Nephron progenitor cell (in vitro differentiated cells): Measurements from ENCODE around the gene RNF220.
A peak's percentile ranks its signal among the peaks of the same experiment; 100 is the strongest.

ENCODE experiments used
- DNase-seq: peaks from one replicate; pipeline ENCODE4 v3.0.0; 2021
- H3K27ac Mint-ChIP-seq: 2 replicates; pipeline ENCODE4 v1.8.0; 2021; ENCODE audit warnings: mild to moderate bottlenecking, moderate library complexity, mixed read lengths
- H3K27me3 Mint-ChIP-seq: 2 replicates; pipeline ENCODE4 v1.8.0; 2021; ENCODE audit warnings: mild to moderate bottlenecking, low read depth, mixed read lengths; ENCODE audit not compliant: poor library complexity
- H3K36me3 Mint-ChIP-seq: 2 replicates; pipeline ENCODE4 v1.8.0; 2021; ENCODE audit warnings: low read depth, mixed read lengths
- H3K4me1 Mint-ChIP-seq: 2 replicates; pipeline ENCODE4 v1.8.0; 2021; ENCODE audit warnings: mixed read lengths
- H3K4me3 Mint-ChIP-seq: 2 replicates; pipeline ENCODE4 v1.8.0; 2021; ENCODE audit warnings: mild to moderate bottlenecking, moderate library complexity, mixed read lengths
- H3K9me3 Mint-ChIP-seq: 2 replicates; pipeline ENCODE4 v1.8.0; 2021; ENCODE audit warnings: mild to moderate bottlenecking, moderate library complexity, mixed read lengths
- TF ChIP-seq, protein P1 (sequence below): fragments of 200-600 bp; sonication (generic); IDR thresholded peaks from 2 replicates; pipeline ENCODE4 v1.5.0; 2021; ENCODE audit warnings: antibody characterized with exemption

Gene RNF220

DNA sequence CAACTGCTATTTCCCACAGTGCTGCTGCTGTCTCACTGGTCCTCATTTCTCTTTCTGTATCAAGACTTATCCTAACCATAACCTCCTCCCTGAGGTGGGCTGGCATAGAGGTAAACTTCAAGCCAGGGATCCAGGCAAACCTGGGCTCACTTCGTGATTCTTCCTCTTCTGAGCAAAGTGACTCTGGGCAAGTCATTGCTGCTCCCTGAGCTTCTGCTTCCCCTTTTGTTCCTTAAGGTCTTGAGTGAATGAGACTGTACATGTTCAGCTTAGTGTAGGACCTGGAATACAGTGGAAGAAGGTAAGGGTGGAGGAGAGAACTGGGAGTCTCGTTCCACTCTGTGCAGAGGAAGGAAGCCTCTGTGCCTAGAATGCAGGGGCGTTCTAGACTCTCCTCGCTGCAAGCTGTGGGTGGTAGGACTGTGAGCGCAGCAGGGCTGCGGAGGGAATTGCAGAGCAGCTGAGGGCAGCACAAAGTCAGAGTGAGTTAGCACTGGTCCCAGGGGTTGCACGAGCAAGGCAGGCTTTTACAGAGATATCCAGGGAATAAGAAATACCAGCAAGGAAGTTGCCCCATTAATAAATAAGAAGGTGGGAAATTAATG, 38.6 kb upstream of the RNF220 start:
- Mint-ChIP-seq H3K4me1 (peaks cover 44% of the 10 kb centered on the region), H3K4me3 (no peak overlapping the region), H3K9me3 (no peaks in the 10 kb centered on the region), H3K36me3 (no peaks in the 10 kb centered on the region), H3K27me3 (peaks cover 32% of the 10 kb centered on the region), H3K27ac (peak overlapping the region; percentile 36)
- DNase-seq, result no peak
- TF ChIP-seq, protein P1, sequence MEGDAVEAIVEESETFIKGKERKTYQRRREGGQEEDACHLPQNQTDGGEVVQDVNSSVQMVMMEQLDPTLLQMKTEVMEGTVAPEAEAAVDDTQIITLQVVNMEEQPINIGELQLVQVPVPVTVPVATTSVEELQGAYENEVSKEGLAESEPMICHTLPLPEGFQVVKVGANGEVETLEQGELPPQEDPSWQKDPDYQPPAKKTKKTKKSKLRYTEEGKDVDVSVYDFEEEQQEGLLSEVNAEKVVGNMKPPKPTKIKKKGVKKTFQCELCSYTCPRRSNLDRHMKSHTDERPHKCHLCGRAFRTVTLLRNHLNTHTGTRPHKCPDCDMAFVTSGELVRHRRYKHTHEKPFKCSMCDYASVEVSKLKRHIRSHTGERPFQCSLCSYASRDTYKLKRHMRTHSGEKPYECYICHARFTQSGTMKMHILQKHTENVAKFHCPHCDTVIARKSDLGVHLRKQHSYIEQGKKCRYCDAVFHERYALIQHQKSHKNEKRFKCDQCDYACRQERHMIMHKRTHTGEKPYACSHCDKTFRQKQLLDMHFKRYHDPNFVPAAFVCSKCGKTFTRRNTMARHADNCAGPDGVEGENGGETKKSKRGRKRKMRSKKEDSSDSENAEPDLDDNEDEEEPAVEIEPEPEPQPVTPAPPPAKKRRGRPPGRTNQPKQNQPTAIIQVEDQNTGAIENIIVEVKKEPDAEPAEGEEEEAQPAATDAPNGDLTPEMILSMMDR, result no peak

DNA sequence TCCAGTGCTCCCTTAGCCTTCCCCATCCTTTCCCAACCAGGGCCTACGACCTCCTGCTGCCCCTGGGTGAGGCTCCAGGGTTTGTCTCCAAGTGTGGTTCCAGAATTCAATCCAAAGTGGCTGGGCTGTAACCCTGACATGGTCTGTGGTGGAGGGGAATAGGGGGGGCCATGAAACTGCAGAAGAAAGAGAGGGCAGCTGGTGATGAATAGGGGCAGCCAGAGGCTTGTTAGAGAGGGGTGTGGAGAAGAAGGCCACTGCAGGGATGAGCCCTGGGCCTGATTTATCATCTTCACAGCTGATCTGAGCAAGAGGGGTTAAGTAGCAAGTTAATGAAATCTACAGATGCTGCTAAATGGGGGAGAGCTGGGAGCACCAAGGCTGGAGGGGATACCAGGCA, 37.1 kb upstream of the RNF220 start:
- Mint-ChIP-seq H3K27ac (no peak overlapping the region), H3K4me3 (no peak overlapping the region), H3K9me3 (no peaks in the 10 kb centered on the region), H3K4me1 (peaks cover 42% of the 10 kb centered on the region), H3K27me3 (peaks cover 35% of the 10 kb centered on the region), H3K36me3 (no peaks in the 10 kb centered on the region)
- TF ChIP-seq, protein P1, result no peak
- no peak for DNase-seq

DNA sequence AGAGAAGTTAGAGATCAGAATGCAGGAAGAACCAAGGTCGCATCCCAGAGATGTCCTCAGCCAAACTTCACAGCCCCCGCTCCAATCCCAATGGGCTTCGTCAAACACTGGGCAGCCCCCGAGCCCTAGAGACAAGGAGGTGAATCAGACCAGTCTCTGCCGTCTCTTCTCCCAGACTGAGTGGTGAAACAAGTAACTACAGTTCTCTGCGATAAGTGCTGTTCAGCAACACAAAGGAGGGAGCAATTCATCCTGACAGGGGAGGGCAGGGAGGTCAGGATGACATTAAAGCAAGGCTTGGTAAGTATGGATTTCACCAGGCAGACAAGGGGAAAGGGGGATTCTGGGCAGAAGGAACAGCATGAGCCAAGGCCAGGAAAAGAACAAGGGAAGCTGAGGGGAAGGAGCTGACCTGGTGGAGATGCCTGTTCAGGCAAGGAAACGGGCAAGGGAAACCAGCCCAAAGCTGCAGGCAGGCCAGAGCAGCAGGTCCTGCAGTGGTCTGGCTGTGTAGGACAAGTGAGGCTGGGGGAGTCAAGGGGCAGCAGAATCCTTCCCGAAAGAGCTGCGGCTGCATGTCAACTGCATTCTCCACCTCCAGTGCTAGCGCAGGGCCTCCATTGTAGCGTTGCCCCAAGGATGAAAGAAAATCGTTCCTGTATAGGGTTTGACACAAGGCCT, 36.4 kb upstream of the RNF220 start:
- H3K27me3 Mint-ChIP-seq, result peaks cover 32% of the 10 kb centered on the region
- H3K9me3 Mint-ChIP-seq, result no peaks in the 10 kb centered on the region
- TF ChIP-seq, protein P1, result no peak
- H3K27ac Mint-ChIP-seq, result no peak overlapping the region
- no peak overlapping the region for H3K4me3 Mint-ChIP-seq
- no peaks in the 10 kb centered on the region for H3K36me3 Mint-ChIP-seq
- DNase-seq, result peak; percentile 12
- peaks cover 42% of the 10 kb centered on the region for H3K4me1 Mint-ChIP-seq

DNA sequence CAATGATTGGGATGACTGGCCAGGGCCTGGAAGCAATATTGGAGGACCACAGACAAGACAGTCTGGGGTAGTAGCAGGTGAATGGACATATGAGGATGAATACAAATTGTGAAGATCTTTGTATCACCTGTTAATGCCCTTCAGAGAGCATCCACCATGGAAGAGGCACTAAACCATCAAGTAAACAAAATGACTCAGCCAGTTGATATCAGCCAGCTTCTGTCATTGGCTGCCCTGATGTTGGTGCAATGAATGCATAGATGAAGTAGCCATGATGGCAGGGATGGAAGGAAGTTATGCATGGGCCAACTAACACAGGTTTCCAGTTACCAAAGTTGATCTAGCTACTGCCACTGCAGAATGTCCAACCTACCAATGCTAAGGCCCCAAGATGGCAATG, 33.8 kb upstream of the RNF220 start:
- Mint-ChIP-seq H3K27me3 (peaks cover 24% of the 10 kb centered on the region), H3K4me1 (peaks cover 27% of the 10 kb centered on the region), H3K36me3 (no peaks in the 10 kb centered on the region), H3K4me3 (no peak overlapping the region), H3K27ac (no peak overlapping the region), H3K9me3 (no peaks in the 10 kb centered on the region)
- TF ChIP-seq, protein P1, result no peak
- DNase-seq, result no peak

DNA sequence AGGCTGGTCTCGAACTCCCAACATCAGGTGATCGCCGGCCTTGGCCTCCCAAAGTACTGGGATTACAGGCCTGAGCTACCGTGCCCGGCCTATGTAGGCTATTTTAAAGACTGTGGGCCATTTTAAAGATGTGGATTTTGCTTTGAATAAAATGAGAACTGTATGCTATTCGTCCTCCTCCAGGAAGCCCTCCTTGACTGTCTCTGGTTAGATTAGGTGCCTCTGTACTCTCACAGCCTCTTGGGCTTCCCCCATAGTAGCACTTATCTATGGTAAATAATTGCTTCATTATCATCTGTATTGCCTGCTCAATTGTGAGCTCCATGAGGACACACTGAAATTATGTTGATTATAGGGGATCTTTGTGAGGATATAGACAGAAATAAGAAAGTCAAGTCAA, 29.5 kb upstream of the RNF220 start:
- Mint-ChIP-seq H3K4me1 (peaks cover 15% of the 10 kb centered on the region), H3K27ac (no peak overlapping the region), H3K27me3 (peaks cover 22% of the 10 kb centered on the region), H3K9me3 (no peaks in the 10 kb centered on the region), H3K4me3 (no peak overlapping the region), H3K36me3 (no peaks in the 10 kb centered on the region)
- no peak for DNase-seq
- TF ChIP-seq, protein P1, result no peak
